Prostate gland (tissue), 2 donors: ENCODE results near the gene MFSD6. TPM values are rescaled to one million over a fixed set of nuclear protein-coding genes. Genes with fewer than 3 reads are reported as not detected.
A peak's percentile ranks its signal among the peaks of the same experiment; 100 is the strongest.
"Not testable (repeated sequence)": the region's sequence is repeated elsewhere in the genome, so short reads cannot be mapped to it uniquely, and the experiment has no call there.

Source experiments
- DNase-seq: peaks from one replicate; pipeline ENCODE4 v3.0.0-alpha.2; 2019; ENCODE audit warnings: low spot score
- H3K27ac ChIP-seq, 2 donors: fragments of 200-600 bp; sonication (generic); 2 replicates each; pipeline ENCODE4 v1.5.1; 2017 to 2019
- H3K27me3 ChIP-seq: fragments of 200-600 bp; sonication (generic); replicated peaks from 2 replicates; pipeline ENCODE4 v1.5.1; 2019; ENCODE audit not compliant: insufficient read depth
- H3K36me3 ChIP-seq, 2 donors: fragments of 200-600 bp; sonication (generic); 1 replicate in 1 of 2; 2 replicates in 1 of 2; pipeline versions ENCODE4 v1.5.1 to v1.8.1; 2017 to 2019
- H3K4me1 ChIP-seq: fragments of 200-600 bp; sonication (generic); replicated peaks from 2 replicates; pipeline ENCODE4 v1.5.1; 2019
- H3K4me3 ChIP-seq, 2 donors: fragments of 200-600 bp; sonication (generic); 2 replicates each; pipeline ENCODE4 v1.5.1; 2017 to 2019
- H3K9me3 ChIP-seq: fragments of 200-600 bp; sonication (generic); 2 replicates; pipeline ENCODE4 v1.5.1; 2017
- POLR2A ChIP-seq: fragments of 450-650 bp; IDR thresholded peaks from one replicate; pipeline ENCODE4 v1.6.1; 2016; ENCODE audit warnings: antibody characterized with exemption, mild to moderate bottlenecking
- POLR2AphosphoS5 ChIP-seq: sonication (generic); formaldehyde crosslinking; IDR thresholded peaks from one replicate; pipeline ENCODE4 v1.6.1; 2017; ENCODE audit warnings: antibody characterized with exemption
- WGBS: methylation state at CpG from one replicate; pipeline ENCODE4 v1.1.5; 2018; 5-methylcytosine and 5-hydroxymethylcytosine counted together
- intact Hi-C: fragments of 100-400 bp; cut with DNase I; formaldehyde crosslinking; loops from one replicate; pipeline ENCODE4 v1.14.2; 2022
- total RNA-seq, 2 donors: library from RNA; depleted of rRNA; stranded (reverse); fragments of >200 nt; gene quantifications; one replicate each; pipeline ENCODE4 v1.1.0, GENCODE V29; 2016
- TF ChIP-seq, protein P1 (sequence below), 4 experiments: fragments of 200-600 bp in 2 of 4; fragments of 450-650 bp in 2 of 4; sonication (generic) in 2 of 4; IDR thresholded peaks; 1 replicate in 3 of 4; 2 replicates in 1 of 4; pipeline ENCODE4 v1.5.1; 2016 to 2019; ENCODE audit warnings: antibody characterized with exemption in 4 of 4, mild to moderate bottlenecking in 2 of 4, moderate library complexity in 2 of 4

The MFSD6 gene
- total RNA-seq, 2 donors from 2014 or later = 89.1 to 114 TPM

GRCh38 chr2:190465060-190465459 is 56.9 kb downstream of the MFSD6 start:
- H3K27me3 ChIP-seq = no peaks in the 10 kb centered on the region
- no peaks in the 10 kb centered on the region for H3K36me3 ChIP-seq
- no peak for DNase-seq
- intact Hi-C loops = loop anchor here (5.0 kb wide), 1 partner anchor 58 kb away; the partner anchor contains the start of gene MFSD6
- no peak overlapping the region for H3K27ac ChIP-seq
- H3K4me3 ChIP-seq = no peak overlapping the region
- no peaks in the 10 kb centered on the region for H3K9me3 ChIP-seq
- TF ChIP-seq, protein P1, sequence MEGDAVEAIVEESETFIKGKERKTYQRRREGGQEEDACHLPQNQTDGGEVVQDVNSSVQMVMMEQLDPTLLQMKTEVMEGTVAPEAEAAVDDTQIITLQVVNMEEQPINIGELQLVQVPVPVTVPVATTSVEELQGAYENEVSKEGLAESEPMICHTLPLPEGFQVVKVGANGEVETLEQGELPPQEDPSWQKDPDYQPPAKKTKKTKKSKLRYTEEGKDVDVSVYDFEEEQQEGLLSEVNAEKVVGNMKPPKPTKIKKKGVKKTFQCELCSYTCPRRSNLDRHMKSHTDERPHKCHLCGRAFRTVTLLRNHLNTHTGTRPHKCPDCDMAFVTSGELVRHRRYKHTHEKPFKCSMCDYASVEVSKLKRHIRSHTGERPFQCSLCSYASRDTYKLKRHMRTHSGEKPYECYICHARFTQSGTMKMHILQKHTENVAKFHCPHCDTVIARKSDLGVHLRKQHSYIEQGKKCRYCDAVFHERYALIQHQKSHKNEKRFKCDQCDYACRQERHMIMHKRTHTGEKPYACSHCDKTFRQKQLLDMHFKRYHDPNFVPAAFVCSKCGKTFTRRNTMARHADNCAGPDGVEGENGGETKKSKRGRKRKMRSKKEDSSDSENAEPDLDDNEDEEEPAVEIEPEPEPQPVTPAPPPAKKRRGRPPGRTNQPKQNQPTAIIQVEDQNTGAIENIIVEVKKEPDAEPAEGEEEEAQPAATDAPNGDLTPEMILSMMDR (IDR thresholded peaks at IDR 0.05) = no peak
- TF ChIP-seq POLR2A = no peak
- WGBS = 78% methylated on average over 2 of the region's 2 CpGs
- peaks cover 9% of the 10 kb centered on the region for H3K4me1 ChIP-seq

- H3K4me3 ChIP-seq = no peak overlapping the region
- no peaks in the 10 kb centered on the region for H3K36me3 ChIP-seq
- intact Hi-C loops = loop anchor here (5.0 kb wide), 1 partner anchor 60 kb away; the partner anchor contains the start of gene MFSD6
- TF ChIP-seq, protein P1 (IDR thresholded peaks at IDR 0.05) = no peak
- no peak for TF ChIP-seq POLR2A
- no peak for TF ChIP-seq POLR2AphosphoS5
- 56% methylated on average over 5 of the region's 5 CpGs for WGBS
- no peak for DNase-seq
- no peaks in the 10 kb centered on the region for H3K9me3 ChIP-seq
- H3K27ac ChIP-seq = peak overlapping the region; percentile 52 to 69
- H3K27me3 ChIP-seq = no peaks in the 10 kb centered on the region
- H3K4me1 ChIP-seq = peaks cover 12% of the 10 kb centered on the region
Observed at GRCh38 chr2:190466819-190467446, 58.8 kb downstream of the MFSD6 start.

DNA sequence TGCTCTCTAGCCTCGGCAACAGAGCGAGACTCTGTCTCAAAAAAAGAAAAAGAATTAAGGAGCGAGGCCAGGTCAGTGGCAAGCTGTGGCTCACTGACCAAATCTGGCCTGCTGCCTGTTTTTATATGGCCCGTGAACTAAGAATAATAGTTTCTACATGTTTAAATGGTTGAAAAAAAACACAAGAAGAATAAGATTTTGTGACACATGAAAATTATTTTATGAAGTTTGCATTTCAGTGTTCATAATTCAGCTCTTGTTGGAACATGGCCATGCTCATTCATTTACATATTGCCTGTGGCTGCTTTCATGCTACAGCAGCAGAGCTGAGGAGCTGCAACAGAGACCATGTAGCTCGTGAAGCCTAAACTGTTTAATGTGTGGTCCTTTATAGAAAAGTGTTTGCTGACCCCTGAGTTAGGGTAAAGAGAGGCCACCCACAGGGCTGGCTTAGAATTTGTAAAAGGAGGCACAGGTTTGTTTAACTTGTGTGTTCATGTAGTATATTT is 59.5 kb downstream of the MFSD6 start:
- H3K4me1 ChIP-seq = peaks cover 12% of the 10 kb centered on the region

DNA sequence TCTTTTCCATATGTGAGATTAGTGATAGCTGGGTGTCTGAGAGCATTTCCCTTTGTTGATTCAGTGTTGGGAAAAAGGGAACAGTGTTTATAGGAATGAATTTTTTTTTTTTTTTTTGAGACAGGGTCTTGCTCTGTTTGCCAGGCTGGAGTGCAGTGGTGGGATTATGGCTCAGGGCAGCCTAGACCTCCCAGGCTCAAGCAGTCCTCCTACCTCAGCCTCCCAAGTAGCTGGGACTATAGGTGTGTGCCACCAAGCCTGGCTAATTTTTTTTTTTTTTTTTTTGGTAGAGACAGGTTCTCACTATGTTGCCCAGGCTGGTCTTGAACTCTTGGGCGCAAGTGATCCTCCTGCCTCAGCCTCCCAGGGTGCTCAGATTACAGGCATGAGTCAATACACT is 60.2 kb downstream of the MFSD6 start:
- H3K27me3 ChIP-seq, DNase-seq, H3K9me3 ChIP-seq, H3K36me3 ChIP-seq, H3K4me3 ChIP-seq: not testable (repeated sequence)
- intact Hi-C loops = loop anchor here (5.0 kb wide), 1 partner anchor 61 kb away; the partner anchor contains the start of gene MFSD6
- Histone ChIP-seq H3K4me1 (peaks cover 12% of the 10 kb centered on the region), H3K27ac (peak overlapping the region; percentile 52 to 69)
- WGBS = 53% methylated on average over 1 of the region's 1 CpG

More for the DNA sequence above, 59.5 kb downstream of the MFSD6 start:
- H3K27ac ChIP-seq = peak overlapping the region; percentile 52 to 69
- TF ChIP-seq, protein P1 (IDR thresholded peaks at IDR 0.05) = no peak
- TF ChIP-seq POLR2A = no peak
- TF ChIP-seq POLR2AphosphoS5 = no peak
- no peaks in the 10 kb centered on the region for H3K9me3 ChIP-seq
- H3K27me3 ChIP-seq = no peaks in the 10 kb centered on the region
- intact Hi-C loops = loop anchor here (5.0 kb wide), 1 partner anchor 60 kb away; the partner anchor contains the start of gene MFSD6
- no peaks in the 10 kb centered on the region for H3K36me3 ChIP-seq
- no peak overlapping the region for H3K4me3 ChIP-seq
- WGBS = 11% methylated on average over 5 of the region's 5 CpGs
- DNase-seq = no peak

- H3K27me3 ChIP-seq = no peaks in the 10 kb centered on the region
- H3K4me3 ChIP-seq = no peak overlapping the region
- peaks cover 12% of the 10 kb centered on the region for H3K4me1 ChIP-seq
- no peaks in the 10 kb centered on the region for H3K9me3 ChIP-seq
- intact Hi-C loops = loop anchor here (5.0 kb wide), 1 partner anchor 62 kb away; the partner anchor contains the start of gene MFSD6
- TF ChIP-seq, protein P1 (IDR thresholded peaks at IDR 0.05) = no peak
- TF ChIP-seq POLR2AphosphoS5 (peak; percentile 73), POLR2A (no peak)
- H3K27ac ChIP-seq = peak overlapping the region; percentile 52 to 69
- H3K36me3 ChIP-seq = no peaks in the 10 kb centered on the region
- WGBS = 11% methylated on average over 4 of the region's 4 CpGs
- peak; percentile 81 for DNase-seq
Observed at GRCh38 chr2:190468814-190469569, 60.8 kb downstream of the MFSD6 start.
